OCI-LY7 (cell line): ENCODE measurements around the gene NFATC1. TPM values are rescaled to one million over a fixed set of nuclear protein-coding genes. Genes with fewer than 3 reads are reported as not detected.

ENCODE experiments used
- BruUV-seq: library from RNA; stranded (reverse); fragments of 400-500 nt; replicated peaks from 2 replicates; lab custom pipeline; 2021; lab: Mats Ljungman, UMichigan
- CTCF ChIA-PET: fragments of 300-600 bp; sonication (Branson Sonifier 250); formaldehyde crosslinking; loops from one replicate; lab custom pipeline; 2022; ENCODE audit warnings: antibody characterized with exemption; ENCODE audit not compliant: unreplicated experiment; lab: Charles Lee
- POLR2A ChIA-PET: fragments of 300-600 bp; sonication (Branson Sonifier 250); formaldehyde crosslinking; loops from one replicate; lab custom pipeline; 2022; ENCODE audit warnings: antibody characterized with exemption; lab: Charles Lee
- DNase-seq: peaks from one replicate; pipeline ENCODE4 v3.0.0-alpha.2; 2015; ENCODE audit warnings: low spot score
- H2AFZ ChIP-seq: fragments of 200-600 bp; sonication (generic), shearing (Covaris generic); 2 replicates; pipeline ENCODE4 v1.6.1; 2014; ENCODE audit warnings: mild to moderate bottlenecking, antibody characterized with exemption, low read length, moderate library complexity
- H3K27ac ChIP-seq: fragments of 200-600 bp; sonication (generic); 2 replicates; pipeline ENCODE4 v1.5.1; 2014; ENCODE audit warnings: mixed run types, low read depth, mild to moderate bottlenecking, moderate library complexity, low read length, inconsistent platforms; ENCODE audit not compliant: poor library complexity, severe bottlenecking
- H3K36me3 ChIP-seq: fragments of 200-600 bp; sonication (generic); 2 replicates; pipeline ENCODE4 v1.6.1; 2014; ENCODE audit warnings: mild to moderate bottlenecking, antibody characterized with exemption, low read length, moderate library complexity, mixed read lengths; ENCODE audit not compliant: insufficient read depth
- H3K4me1 ChIP-seq: fragments of 200-600 bp; sonication (generic); 2 replicates; pipeline ENCODE4 v1.5.1; 2014; ENCODE audit warnings: mild to moderate bottlenecking, low read length; ENCODE audit not compliant: insufficient read depth, poor library complexity, severe bottlenecking
- H3K4me2 ChIP-seq: fragments of 200-600 bp; sonication (generic); 2 replicates; pipeline ENCODE4 v1.6.1; 2014; ENCODE audit warnings: mild to moderate bottlenecking, low read length
- H3K4me3 ChIP-seq: fragments of 200-600 bp; sonication (generic); 2 replicates; pipeline ENCODE4 v1.5.1; 2014; ENCODE audit warnings: mild to moderate bottlenecking, low read depth, low read length; ENCODE audit not compliant: poor library complexity, severe bottlenecking
- H3K79me2 ChIP-seq: fragments of 200-600 bp; sonication (generic); 2 replicates; pipeline ENCODE4 v1.6.1; 2016; ENCODE audit warnings: low read depth, mild to moderate bottlenecking, low read length, moderate library complexity, mixed read lengths; ENCODE audit not compliant: insufficient read depth
- H3K9me2 ChIP-seq: fragments of 200-600 bp; sonication (generic); 2 replicates; pipeline ENCODE4 v1.6.1; 2016; ENCODE audit warnings: mild to moderate bottlenecking, low read length, mixed read lengths; ENCODE audit not compliant: insufficient read depth
- H3K9me3 ChIP-seq: fragments of 200-600 bp; sonication (generic); 2 replicates; pipeline ENCODE4 v1.6.1; 2014; ENCODE audit warnings: mild to moderate bottlenecking, mixed run types, low read length, mixed read lengths
- H4K20me1 ChIP-seq: fragments of 200-600 bp; sonication (generic); 2 replicates; pipeline ENCODE4 v1.6.1; 2014; ENCODE audit warnings: mild to moderate bottlenecking, antibody characterized with exemption, low read length, moderate library complexity, mixed read lengths; ENCODE audit not compliant: insufficient read depth
- EZH2phosphoT487 ChIP-seq: fragments of 200-600 bp; sonication (generic); IDR thresholded peaks from 2 replicates; pipeline ENCODE4 v1.6.1; 2018; ENCODE audit warnings: low read depth, borderline replicate concordance, mild to moderate bottlenecking, mixed run types, antibody characterized with exemption, low read length, moderate library complexity, mixed read lengths
- intact Hi-C: fragments of 100-400 bp; cut with micrococcal nuclease; formaldehyde crosslinking; loops from one replicate; pipeline ENCODE4 v1.10.0; 2022; ENCODE audit not compliant: unreplicated experiment
- total RNA-seq, 2 experiments: library from RNA; depleted of rRNA in 1 of 2; stranded (reverse); fragments of >200 nt in 1 of 2; shearing (Covaris generic) in 1 of 2; gene quantifications; 2 replicates each; pipeline ENCODE4 v1.2.3, GENCODE V29; 2014 to 2022
- TF ChIP-seq, protein P1 (sequence below): fragments of 200-600 bp; sonication (generic); conservative IDR thresholded peaks from 2 replicates; pipeline ENCODE4 v1.5.1; 2014; ENCODE audit warnings: mild to moderate bottlenecking, antibody characterized with exemption, low read length, moderate library complexity, mixed read lengths

NFATC1 gene
- total RNA-seq, 2 experiments from 2014 or later = 23.6 to 50.4 TPM

DNA sequence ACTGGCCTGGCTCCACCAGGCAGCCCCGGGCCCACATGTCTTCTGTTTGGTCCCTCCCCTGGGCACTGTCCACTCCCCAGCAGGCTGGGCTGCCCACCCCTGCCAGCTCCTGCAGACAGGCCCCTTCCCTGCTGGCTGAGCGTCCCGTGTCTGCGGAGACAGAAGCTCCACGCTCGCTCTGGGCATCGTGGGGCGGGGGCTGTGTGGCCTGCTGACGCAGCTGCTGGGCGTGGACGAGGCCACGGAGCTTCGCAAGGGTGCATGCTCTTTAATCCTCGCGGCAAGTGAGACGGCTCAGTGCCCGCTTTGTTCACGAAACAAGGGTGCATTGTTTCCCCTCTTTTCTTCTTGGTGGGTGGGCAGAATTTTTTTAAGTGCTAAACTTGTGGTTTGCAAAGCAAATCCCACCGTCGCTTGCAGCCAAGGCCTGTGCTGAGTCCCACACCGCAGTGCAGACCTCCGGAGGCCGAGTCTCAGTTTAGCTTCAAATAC is 151.1 kb downstream of the NFATC1 start:
- ChIA-PET POLR2A (no interaction called here), CTCF (no interaction called here)
- Histone ChIP-seq H3K4me1 (no peaks in the 10 kb centered on the region), H3K9me3 (no peaks in the 10 kb centered on the region), H2AFZ (no peak overlapping the region), H3K9me2 (no peaks in the 10 kb centered on the region), H3K27ac (no peak overlapping the region), H3K4me2 (no peak overlapping the region), H4K20me1 (no peaks in the 10 kb centered on the region), H3K4me3 (no peak overlapping the region), H3K36me3 (no peaks in the 10 kb centered on the region), H3K79me2 (no peaks in the 10 kb centered on the region)
- intact Hi-C loops = no loop called here
- DNase-seq = no peak
- TF ChIP-seq, protein P1, sequence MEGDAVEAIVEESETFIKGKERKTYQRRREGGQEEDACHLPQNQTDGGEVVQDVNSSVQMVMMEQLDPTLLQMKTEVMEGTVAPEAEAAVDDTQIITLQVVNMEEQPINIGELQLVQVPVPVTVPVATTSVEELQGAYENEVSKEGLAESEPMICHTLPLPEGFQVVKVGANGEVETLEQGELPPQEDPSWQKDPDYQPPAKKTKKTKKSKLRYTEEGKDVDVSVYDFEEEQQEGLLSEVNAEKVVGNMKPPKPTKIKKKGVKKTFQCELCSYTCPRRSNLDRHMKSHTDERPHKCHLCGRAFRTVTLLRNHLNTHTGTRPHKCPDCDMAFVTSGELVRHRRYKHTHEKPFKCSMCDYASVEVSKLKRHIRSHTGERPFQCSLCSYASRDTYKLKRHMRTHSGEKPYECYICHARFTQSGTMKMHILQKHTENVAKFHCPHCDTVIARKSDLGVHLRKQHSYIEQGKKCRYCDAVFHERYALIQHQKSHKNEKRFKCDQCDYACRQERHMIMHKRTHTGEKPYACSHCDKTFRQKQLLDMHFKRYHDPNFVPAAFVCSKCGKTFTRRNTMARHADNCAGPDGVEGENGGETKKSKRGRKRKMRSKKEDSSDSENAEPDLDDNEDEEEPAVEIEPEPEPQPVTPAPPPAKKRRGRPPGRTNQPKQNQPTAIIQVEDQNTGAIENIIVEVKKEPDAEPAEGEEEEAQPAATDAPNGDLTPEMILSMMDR = no peak
- TF ChIP-seq EZH2phosphoT487 = no peak
- BruUV-seq = no TSS peak

DNA sequence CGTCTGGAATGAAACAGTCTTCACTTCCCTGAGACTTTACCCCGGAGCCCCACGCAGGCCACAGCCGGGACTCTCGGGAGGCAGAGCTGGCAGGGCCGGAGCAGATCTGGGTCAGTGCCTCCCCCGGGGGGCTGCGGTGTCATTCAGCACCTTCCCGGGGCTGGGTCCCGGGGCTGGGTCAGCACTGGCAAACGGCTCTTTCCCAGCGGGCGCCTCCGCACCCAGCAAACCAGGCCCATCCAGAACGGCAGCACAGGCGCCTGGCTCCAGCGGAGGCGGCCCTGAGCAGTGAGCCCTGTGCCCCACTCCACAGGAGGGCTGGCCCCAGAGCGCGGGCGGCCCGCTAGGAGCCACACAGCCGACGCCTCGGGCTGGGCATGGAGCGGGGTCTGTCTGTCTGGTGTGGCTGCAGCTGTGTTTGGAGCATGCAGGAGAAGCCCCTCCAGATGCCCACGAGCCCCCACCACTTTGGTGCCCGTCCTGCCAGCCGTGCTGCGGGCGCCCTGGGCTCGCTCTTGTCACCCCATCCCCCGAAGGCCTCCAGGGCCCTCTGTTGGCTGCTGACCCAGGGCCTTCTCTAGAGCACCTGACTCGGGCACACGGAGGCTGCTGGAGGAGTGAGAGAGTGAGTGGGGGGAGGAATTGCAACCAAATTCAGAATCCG is 151.8 kb downstream of the NFATC1 start:
- Histone ChIP-seq H4K20me1 (no peaks in the 10 kb centered on the region), H3K79me2 (no peaks in the 10 kb centered on the region), H3K36me3 (no peaks in the 10 kb centered on the region), H3K27ac (no peak overlapping the region), H3K4me1 (no peaks in the 10 kb centered on the region), H3K9me3 (no peaks in the 10 kb centered on the region), H3K4me2 (no peak overlapping the region), H2AFZ (no peak overlapping the region), H3K4me3 (no peak overlapping the region), H3K9me2 (no peaks in the 10 kb centered on the region)
- BruUV-seq = no TSS peak
- CTCF ChIA-PET = no interaction called here
- no peak for DNase-seq
- intact Hi-C loops = no loop called here
- no peak for TF ChIP-seq EZH2phosphoT487
- TF ChIP-seq, protein P1 = no peak
- POLR2A ChIA-PET = no interaction called here

DNA sequence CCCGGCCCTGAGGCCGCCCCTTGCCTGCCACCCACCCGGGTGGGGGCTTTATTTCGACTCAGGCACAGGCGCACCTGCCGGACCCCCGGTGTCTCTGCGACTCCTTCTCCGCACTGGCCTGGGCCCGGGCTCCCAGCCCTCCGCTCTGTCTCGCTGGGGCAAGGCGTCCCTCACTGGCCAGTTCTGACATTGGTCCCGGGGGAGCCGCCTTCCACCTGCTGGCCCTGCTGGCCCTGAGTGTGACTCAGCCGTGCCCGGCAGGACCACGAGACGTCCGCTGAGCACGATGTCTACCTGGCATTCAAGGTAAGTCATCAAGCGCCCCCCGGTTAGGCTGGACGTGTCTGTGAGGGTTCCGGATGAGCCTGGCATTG is 152.3 kb downstream of the NFATC1 start:
- TF ChIP-seq EZH2phosphoT487 = no peak
- TF ChIP-seq, protein P1 = no peak
- H3K4me1 ChIP-seq = no peaks in the 10 kb centered on the region
- H4K20me1 ChIP-seq = no peaks in the 10 kb centered on the region
- no TSS peak for BruUV-seq
- DNase-seq = no peak
- no peaks in the 10 kb centered on the region for H3K36me3 ChIP-seq
- H3K4me3 ChIP-seq = no peak overlapping the region
- no peak overlapping the region for H3K4me2 ChIP-seq
- H3K79me2 ChIP-seq = no peaks in the 10 kb centered on the region
- intact Hi-C loops = no loop called here
- H3K9me3 ChIP-seq = no peaks in the 10 kb centered on the region
- POLR2A ChIA-PET = no interaction called here
- H2AFZ ChIP-seq = no peak overlapping the region
- no peaks in the 10 kb centered on the region for H3K9me2 ChIP-seq
- no peak overlapping the region for H3K27ac ChIP-seq
- CTCF ChIA-PET = no interaction called here
